K562 (cell line): ENCODE measurements around the gene GALNT9. TPM values are rescaled to one million over a fixed set of nuclear protein-coding genes. Genes with fewer than 3 reads are reported as not detected.

Experiments
- ATAC-seq: fragments of 200-7000 bp; cut with Tn5 transposase; 3 replicates; pipeline ENCODE4 v1.9.1; 2020; ENCODE audit warnings: moderate library complexity
- BruUV-seq: library from RNA; stranded (reverse); fragments of 400-500 nt; replicated peaks from 2 replicates; lab custom pipeline; 2021; lab: Mats Ljungman, UMichigan
- CTCF ChIA-PET: fragments of 300-600 bp; formaldehyde crosslinking; extraction: SDS; loops from one replicate; lab custom pipeline; 2021; ENCODE audit warnings: low intra/inter-chr PET ratio; lab: Yijun Ruan, JAX
- POLR2A ChIA-PET: fragments of 300-600, 350-650 bp; sonication (Branson Sonifier 250); formaldehyde crosslinking; extraction: SDS; loops from one replicate; lab custom pipeline; 2021; ENCODE audit warnings: antibody characterized with exemption, inconsistent platforms; lab: Yijun Ruan, JAX
- DNase-seq, 4 experiments: peaks; one replicate each; pipeline versions ENCODE4 v3.0.0 to v3.0.0-alpha.2; 2011 to 2018; ENCODE audit warnings: low spot score in 3 of 4, mixed read lengths in 3 of 4; ENCODE audit errors: extremely low read depth in 1 of 4
- FAIRE-seq: peaks from 2 replicates; lab custom pipeline; 2011; peaks lifted over from hg19 to GRCh38; lab: Jason Lieb, UNC
- H2AFZ ChIP-seq: 2 replicates; pipeline ENCODE4 v1.6.0; 2011; ENCODE audit warnings: low read depth, low read length, control low read depth, inconsistent platforms
- H3K27ac ChIP-seq: fragments of 200-600 bp; 3 replicates; pipeline ENCODE4 v1.8.0; 2011; ENCODE audit warnings: low read depth, mild to moderate bottlenecking, control low read depth, inconsistent platforms, low read length, moderate library complexity, mixed read lengths; ENCODE audit errors: extremely low read depth
- H3K27me3 ChIP-seq, 2 experiments: fragments of 300-600 bp in 1 of 2; 2 replicates in 1 of 2; 3 replicates in 1 of 2; pipeline versions ENCODE4 v1.6.0 to v1.8.0; 2011; ENCODE audit warnings: inconsistent platforms in 2 of 2, low read length in 2 of 2, mild to moderate bottlenecking in 1 of 2, mixed read lengths in 1 of 2, moderate library complexity in 1 of 2; ENCODE audit not compliant: control insufficient read depth in 2 of 2, insufficient read depth in 2 of 2
- H3K36me3 ChIP-seq: fragments of 300-600 bp; 3 replicates; pipeline ENCODE4 v1.8.0; 2011; ENCODE audit warnings: mild to moderate bottlenecking, low read length, inconsistent platforms; ENCODE audit not compliant: control insufficient read depth, insufficient read depth
- H3K4me1 ChIP-seq, 2 experiments: fragments of 200-600 bp in 1 of 2; replicated peaks in 1 of 2; 2 replicates in 1 of 2; 3 replicates in 1 of 2; pipeline versions ENCODE4 v1.5.1 to v1.8.0; 2011; ENCODE audit warnings: inconsistent platforms in 2 of 2, low read length in 2 of 2, mild to moderate bottlenecking in 1 of 2, mixed read lengths in 1 of 2, moderate library complexity in 1 of 2; ENCODE audit not compliant: control insufficient read depth in 2 of 2, insufficient read depth in 2 of 2
- H3K4me2 ChIP-seq: 2 replicates; pipeline ENCODE4 v1.6.1; 2011; ENCODE audit warnings: low read length, control low read depth, inconsistent platforms, mixed read lengths; ENCODE audit not compliant: insufficient read depth
- H3K4me3 ChIP-seq: fragments of 200-600 bp; sonication (generic), shearing (Covaris generic); 2 replicates; pipeline ENCODE4 v1.5.1; 2016; ENCODE audit warnings: control low read depth, inconsistent platforms
- H3K79me2 ChIP-seq: fragments of 200-600 bp; 3 replicates; pipeline ENCODE4 v1.8.0; 2011; ENCODE audit warnings: low read length, inconsistent platforms; ENCODE audit not compliant: control insufficient read depth, insufficient read depth
- H3K9ac ChIP-seq, 2 experiments: 2 replicates each; pipeline versions ENCODE4 v1.6.0 to v1.6.1; 2011; ENCODE audit warnings: low read depth in 2 of 2, low read length in 2 of 2, control low read depth in 1 of 2, inconsistent platforms in 1 of 2, mild to moderate bottlenecking in 1 of 2, mixed read lengths in 1 of 2; ENCODE audit not compliant: insufficient read depth in 1 of 2
- H3K9me1 ChIP-seq: one replicate; pipeline ENCODE4 v1.6.0; 2011; ENCODE audit warnings: inconsistent platforms, mild to moderate bottlenecking, low read length, moderate library complexity; ENCODE audit not compliant: control insufficient read depth, insufficient read depth
- H3K9me3 ChIP-seq: replicated peaks from 2 replicates; pipeline ENCODE4 v1.5.1; 2011; ENCODE audit warnings: low read depth, low read length, inconsistent platforms; ENCODE audit not compliant: control insufficient read depth, insufficient read depth
- H4K20me1 ChIP-seq: replicated peaks from 2 replicates; pipeline ENCODE4 v1.6.1; 2011; ENCODE audit warnings: low read length, inconsistent platforms, mixed read lengths; ENCODE audit not compliant: control insufficient read depth, insufficient read depth
- ESRRA ChIP-seq: fragments of 450-650 bp; IDR thresholded peaks from 2 replicates; pipeline ENCODE4 v1.6.1; 2014; ENCODE audit warnings: low read depth, mild to moderate bottlenecking, moderate library complexity, borderline replicate concordance
- HIVEP1 ChIP-seq: fragments of 250-450 bp; sonication (Bioruptor Pico); IDR thresholded peaks from 2 replicates; pipeline ENCODE4 v1.4.0; 2020; ENCODE audit warnings: mild to moderate bottlenecking
- NFYB ChIP-seq: IDR thresholded peaks from 2 replicates; pipeline ENCODE4 v1.6.1; 2011; ENCODE audit warnings: mild to moderate bottlenecking, moderate library complexity; ENCODE audit not compliant: insufficient read length; ENCODE audit errors: extremely low read depth
- RAD21 ChIP-seq, 2 experiments: fragments of 250-450 bp in 1 of 2; fragments of 450-650 bp in 1 of 2; sonication (Bioruptor Pico) in 1 of 2; formaldehyde crosslinking in 1 of 2; IDR thresholded peaks in 1 of 2; conservative IDR thresholded peaks in 1 of 2; 2 replicates each; pipeline versions ENCODE4 v1.4.0 to v1.8.0; 2020 to 2022; ENCODE audit warnings: mild to moderate bottlenecking in 2 of 2, moderate library complexity in 1 of 2
- ZFP30 ChIP-seq: fragments of 250-450 bp; sonication (Bioruptor Pico); IDR thresholded peaks from 2 replicates; pipeline ENCODE4 v1.8.0; 2022; ENCODE audit warnings: moderate library complexity, mild to moderate bottlenecking, inconsistent platforms, borderline replicate concordance
- WGBS: fragments of 100-300 bp; shearing (Covaris generic); methylation state at CpG from one replicate; pipeline ENCODE4 v1.1.6; 2016; ENCODE audit warnings: low coverage, mixed read lengths; ENCODE audit not compliant: insufficient coverage; ENCODE audit errors: missing lambda C conversion rate; 5-methylcytosine and 5-hydroxymethylcytosine counted together
- in situ Hi-C: fragments of 300-500 bp; cut with MboI; formaldehyde crosslinking; loops from 4 replicates; pipeline ENCODE4 v1.15.0; 2018; ENCODE audit warnings: inconsistent platforms, mixed read lengths
- intact Hi-C: fragments of 100-400 bp; cut with micrococcal nuclease; formaldehyde crosslinking; loops from 2 replicates; pipeline ENCODE4 v1.14.2; 2022
- polyA plus RNA-seq, 8 experiments: library from polyadenylated mRNA; depleted of rRNA in 4 of 8; stranded (reverse) in 5 of 8; unstranded in 3 of 8; fragments of >200 nt; fragmentation: Nextera tagmentation in 2 of 8; fragmentation: Illumina TruSeq in 1 of 8; extraction: Ambion mirVana in 2 of 8; extraction: Trizol in 1 of 8; gene quantifications; 2 replicates each; pipeline versions ENCODE4 v1.2.1 to v1.2.3, GENCODE V29; 2011 to 2014; ENCODE audit warnings: inconsistent platforms in 1 of 8, missing spikeins in 1 of 8
- total RNA-seq, 7 experiments: library from RNA; depleted of rRNA in 6 of 7; stranded (reverse); fragments of >200 nt in 6 of 7; fragmentation: Illumina TruSeq in 2 of 7; extraction: Trizol in 2 of 7; gene quantifications; 2 replicates each; pipeline versions ENCODE4 v1.2.1 to v1.2.3, GENCODE V29; 2011 to 2021; ENCODE audit warnings: low replicate concordance in 1 of 7
- TF ChIP-seq, protein P1 (sequence below): fragments of 450-650 bp; formaldehyde crosslinking; IDR thresholded peaks from 2 replicates; pipeline ENCODE4 v1.4.0; 2020; ENCODE audit warnings: mild to moderate bottlenecking, moderate library complexity
- TF ChIP-seq, protein P2 (sequence below), 3 experiments: IDR thresholded peaks in 2 of 3; conservative IDR thresholded peaks in 1 of 3; 2 replicates each; pipeline ENCODE4 v1.5.1; 2011 to 2012; ENCODE audit warnings: low read length in 3 of 3, mild to moderate bottlenecking in 3 of 3, control low read depth in 2 of 3, improper control_type of control experiment in 1 of 3, inconsistent platforms in 1 of 3, low read depth in 1 of 3, mixed read lengths in 1 of 3, moderate library complexity in 1 of 3; ENCODE audit not compliant: insufficient read depth in 2 of 3
- TF ChIP-seq, protein P3 (sequence below), 2 experiments: fragments of 450-650 bp; formaldehyde crosslinking in 1 of 2; IDR thresholded peaks; 2 replicates each; pipeline versions ENCODE4 v1.4.0 to v1.6.1; 2014 to 2020; ENCODE audit warnings: mild to moderate bottlenecking in 2 of 2, borderline replicate concordance in 1 of 2, low read depth in 1 of 2

GALNT9 gene
- total and polyA plus RNA-seq, 9 of the 15 experiments (the other 6 are each of a cell fraction or from before 2014, with no cell fraction given): not detected

DNA sequence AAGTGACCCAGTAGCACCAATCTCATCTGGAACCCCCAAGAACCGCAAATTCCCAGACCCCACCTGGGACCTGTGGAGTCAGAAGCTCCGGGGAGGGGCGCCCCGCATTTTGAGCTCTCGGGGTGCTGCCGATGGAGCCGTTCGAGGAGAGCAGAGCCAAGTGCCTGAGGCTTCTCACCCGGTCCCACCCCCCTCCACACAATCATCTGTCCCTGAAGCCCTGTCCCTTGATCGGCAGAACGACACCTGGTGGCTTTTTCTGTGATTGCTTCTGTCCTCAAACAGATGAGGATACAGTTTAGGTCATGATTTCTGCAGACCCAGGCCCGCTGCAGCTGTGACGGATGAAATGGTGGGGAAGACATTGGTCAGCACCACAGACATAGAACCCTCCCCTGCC lies 110.5 kb downstream of the GALNT9 start:
- DNase-seq (peak; percentile 44 to 72 (median 70)), FAIRE-seq (peak; percentile 67), ATAC-seq (peak; percentile 87)
- intact Hi-C loops: loop anchor here (10.0 kb wide), 1 partner anchor 64 kb away; no protein-coding TSS in a partner anchor
- Histone ChIP-seq H4K20me1 (0 out of 2 replicates have a peak, but pooled peaks cover 6% of the 10 kb centered on the region), H3K27ac (no peak overlapping the region), H3K4me3 (no peak overlapping the region), H3K9ac (no peak overlapping the region), H3K27me3 (peaks cover 0 to 33% of the 10 kb centered on the region in 2 experiments; a peak in 2 of 5 replicates), H3K4me2 (no peak overlapping the region), H2AFZ (no peak overlapping the region), H3K36me3 (no peaks in the 10 kb centered on the region), H3K4me1 (peaks cover 0 to 3% of the 10 kb centered on the region in 2 experiments; a peak in 1 of 5 replicates), H3K79me2 (no peaks in the 10 kb centered on the region), H3K9me1 (no peaks in the 10 kb centered on the region), H3K9me3 (no peaks in the 10 kb centered on the region)
- 1% methylated on average over 13 of the region's 13 CpGs for whole genome bisulfite sequencing
- BruUV-seq: no TSS peak
- CTCF ChIA-PET: no interaction called here
- POLR2A ChIA-PET: interaction anchor here (0.6 kb wide), 1 partner anchor 1115 kb away, joined by 3 read pairs; no protein-coding TSS in a partner anchor
- in situ Hi-C loops: no loop called here
- TF ChIP-seq HIVEP1 (CRISPR knock-in tag) (no peak), ZFP30 (CRISPR knock-in tag) (no peak), ESRRA (no peak), NFYB (no peak), RAD21 (CRISPR knock-in tag; conservative IDR thresholded peaks at IDR 0.05 in 1 of 2, IDR thresholded peaks at IDR 0.05 in 1 of 2) (peak in 1 of 2 experiments; percentile 49; a peak in 3 of 4 replicates)
- TF ChIP-seq, protein P1, sequence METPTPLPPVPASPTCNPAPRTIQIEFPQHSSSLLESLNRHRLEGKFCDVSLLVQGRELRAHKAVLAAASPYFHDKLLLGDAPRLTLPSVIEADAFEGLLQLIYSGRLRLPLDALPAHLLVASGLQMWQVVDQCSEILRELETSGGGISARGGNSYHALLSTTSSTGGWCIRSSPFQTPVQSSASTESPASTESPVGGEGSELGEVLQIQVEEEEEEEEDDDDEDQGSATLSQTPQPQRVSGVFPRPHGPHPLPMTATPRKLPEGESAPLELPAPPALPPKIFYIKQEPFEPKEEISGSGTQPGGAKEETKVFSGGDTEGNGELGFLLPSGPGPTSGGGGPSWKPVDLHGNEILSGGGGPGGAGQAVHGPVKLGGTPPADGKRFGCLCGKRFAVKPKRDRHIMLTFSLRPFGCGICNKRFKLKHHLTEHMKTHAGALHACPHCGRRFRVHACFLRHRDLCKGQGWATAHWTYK (CRISPR knock-in tag): no peak
- TF ChIP-seq, protein P2, sequence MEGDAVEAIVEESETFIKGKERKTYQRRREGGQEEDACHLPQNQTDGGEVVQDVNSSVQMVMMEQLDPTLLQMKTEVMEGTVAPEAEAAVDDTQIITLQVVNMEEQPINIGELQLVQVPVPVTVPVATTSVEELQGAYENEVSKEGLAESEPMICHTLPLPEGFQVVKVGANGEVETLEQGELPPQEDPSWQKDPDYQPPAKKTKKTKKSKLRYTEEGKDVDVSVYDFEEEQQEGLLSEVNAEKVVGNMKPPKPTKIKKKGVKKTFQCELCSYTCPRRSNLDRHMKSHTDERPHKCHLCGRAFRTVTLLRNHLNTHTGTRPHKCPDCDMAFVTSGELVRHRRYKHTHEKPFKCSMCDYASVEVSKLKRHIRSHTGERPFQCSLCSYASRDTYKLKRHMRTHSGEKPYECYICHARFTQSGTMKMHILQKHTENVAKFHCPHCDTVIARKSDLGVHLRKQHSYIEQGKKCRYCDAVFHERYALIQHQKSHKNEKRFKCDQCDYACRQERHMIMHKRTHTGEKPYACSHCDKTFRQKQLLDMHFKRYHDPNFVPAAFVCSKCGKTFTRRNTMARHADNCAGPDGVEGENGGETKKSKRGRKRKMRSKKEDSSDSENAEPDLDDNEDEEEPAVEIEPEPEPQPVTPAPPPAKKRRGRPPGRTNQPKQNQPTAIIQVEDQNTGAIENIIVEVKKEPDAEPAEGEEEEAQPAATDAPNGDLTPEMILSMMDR (IDR thresholded peaks at IDR 0.05 in 2 of 3, conservative IDR thresholded peaks at IDR 0.05 in 1 of 3; ENCODE audit: insufficient read depth in 2 of 3, low read depth in 1 of 3, low read length in 3 of 3): peak; percentile 51 to 62 (median 52)
- TF ChIP-seq, protein P3, sequence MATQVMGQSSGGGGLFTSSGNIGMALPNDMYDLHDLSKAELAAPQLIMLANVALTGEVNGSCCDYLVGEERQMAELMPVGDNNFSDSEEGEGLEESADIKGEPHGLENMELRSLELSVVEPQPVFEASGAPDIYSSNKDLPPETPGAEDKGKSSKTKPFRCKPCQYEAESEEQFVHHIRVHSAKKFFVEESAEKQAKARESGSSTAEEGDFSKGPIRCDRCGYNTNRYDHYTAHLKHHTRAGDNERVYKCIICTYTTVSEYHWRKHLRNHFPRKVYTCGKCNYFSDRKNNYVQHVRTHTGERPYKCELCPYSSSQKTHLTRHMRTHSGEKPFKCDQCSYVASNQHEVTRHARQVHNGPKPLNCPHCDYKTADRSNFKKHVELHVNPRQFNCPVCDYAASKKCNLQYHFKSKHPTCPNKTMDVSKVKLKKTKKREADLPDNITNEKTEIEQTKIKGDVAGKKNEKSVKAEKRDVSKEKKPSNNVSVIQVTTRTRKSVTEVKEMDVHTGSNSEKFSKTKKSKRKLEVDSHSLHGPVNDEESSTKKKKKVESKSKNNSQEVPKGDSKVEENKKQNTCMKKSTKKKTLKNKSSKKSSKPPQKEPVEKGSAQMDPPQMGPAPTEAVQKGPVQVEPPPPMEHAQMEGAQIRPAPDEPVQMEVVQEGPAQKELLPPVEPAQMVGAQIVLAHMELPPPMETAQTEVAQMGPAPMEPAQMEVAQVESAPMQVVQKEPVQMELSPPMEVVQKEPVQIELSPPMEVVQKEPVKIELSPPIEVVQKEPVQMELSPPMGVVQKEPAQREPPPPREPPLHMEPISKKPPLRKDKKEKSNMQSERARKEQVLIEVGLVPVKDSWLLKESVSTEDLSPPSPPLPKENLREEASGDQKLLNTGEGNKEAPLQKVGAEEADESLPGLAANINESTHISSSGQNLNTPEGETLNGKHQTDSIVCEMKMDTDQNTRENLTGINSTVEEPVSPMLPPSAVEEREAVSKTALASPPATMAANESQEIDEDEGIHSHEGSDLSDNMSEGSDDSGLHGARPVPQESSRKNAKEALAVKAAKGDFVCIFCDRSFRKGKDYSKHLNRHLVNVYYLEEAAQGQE (IDR thresholded peaks at IDR 0.05; ENCODE audit: borderline replicate concordance): peak; percentile 15; the same call in 1 of the 2 replicates
- TF ChIP-seq, protein P3 (CRISPR knock-in tag; IDR thresholded peaks at IDR 0.05; ENCODE audit: low read depth): no peak
